Epidermal melanocyte (primary cell): Measurements from ENCODE around the gene PKNOX1.
"Not testable (repeated sequence)": the region's sequence is repeated elsewhere in the genome, so short reads cannot be mapped to it uniquely, and the experiment has no call there.

ENCODE experiments used
- DNase-seq: peaks from one replicate; pipeline ENCODE4 v3.0.0; 2011; ENCODE audit warnings: low spot score; ENCODE audit not compliant: insufficient read length

Gene PKNOX1

DNA sequence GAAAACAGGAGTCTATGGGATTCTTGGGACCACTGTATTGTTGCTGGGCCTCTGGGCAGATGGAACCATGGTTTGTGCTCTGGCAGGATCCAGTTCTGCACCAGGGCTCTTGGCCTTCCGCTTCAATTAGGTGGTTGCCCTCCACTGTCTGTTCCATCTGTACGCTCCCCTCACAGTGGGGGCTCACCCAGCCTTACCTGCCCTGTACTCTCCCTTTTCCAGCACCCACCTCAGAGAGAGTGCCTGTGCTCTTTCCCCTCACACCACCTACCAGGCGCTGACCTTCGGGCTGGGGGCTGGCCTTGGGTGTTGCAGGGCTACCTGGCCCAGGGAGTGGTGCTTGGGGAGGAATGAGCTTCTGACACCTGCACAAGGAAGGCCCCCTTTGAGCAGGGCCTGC lies 7.5 kb downstream of the PKNOX1 start:
- no peak for DNase-seq

DNA sequence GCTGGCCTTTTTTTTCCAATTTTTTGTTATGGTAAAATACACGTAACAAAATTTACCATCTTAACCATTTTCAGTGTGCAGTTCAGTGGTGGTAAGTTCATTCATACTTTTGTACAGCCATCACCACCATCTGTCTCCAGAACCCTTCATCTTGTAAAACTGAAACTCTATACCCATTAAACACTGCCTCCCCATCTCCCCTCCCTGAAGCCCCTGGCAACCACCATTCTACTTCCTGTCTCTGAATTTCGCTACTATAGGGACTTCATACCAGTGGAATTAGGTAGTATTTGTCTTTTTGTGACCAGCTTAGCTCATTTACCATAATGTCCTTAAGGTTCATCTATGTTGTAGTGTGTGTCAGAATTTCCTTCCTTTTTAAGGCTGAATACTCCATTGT lies 8.7 kb downstream of the PKNOX1 start:
- DNase-seq: no peak

DNA sequence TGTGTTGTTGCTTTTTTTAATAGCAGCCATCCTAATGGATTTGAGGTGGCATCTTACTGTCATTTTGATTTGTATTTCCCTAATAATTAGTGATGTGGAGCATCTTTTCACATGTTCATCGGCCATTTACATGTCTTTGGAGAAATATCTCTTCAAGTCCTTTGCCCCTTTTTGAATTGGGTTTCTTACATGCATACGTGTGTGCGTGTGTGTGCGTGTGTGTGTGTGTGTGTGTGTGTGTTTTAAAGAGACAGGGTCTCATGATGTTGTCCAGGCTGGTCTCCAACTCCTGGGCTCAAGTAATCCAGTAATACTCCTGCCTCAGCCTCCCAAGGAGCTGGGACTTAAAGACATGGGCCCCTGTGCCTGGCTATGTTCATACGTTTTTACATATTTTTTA lies 9.5 kb downstream of the PKNOX1 start:
- DNase-seq: no peak

DNA sequence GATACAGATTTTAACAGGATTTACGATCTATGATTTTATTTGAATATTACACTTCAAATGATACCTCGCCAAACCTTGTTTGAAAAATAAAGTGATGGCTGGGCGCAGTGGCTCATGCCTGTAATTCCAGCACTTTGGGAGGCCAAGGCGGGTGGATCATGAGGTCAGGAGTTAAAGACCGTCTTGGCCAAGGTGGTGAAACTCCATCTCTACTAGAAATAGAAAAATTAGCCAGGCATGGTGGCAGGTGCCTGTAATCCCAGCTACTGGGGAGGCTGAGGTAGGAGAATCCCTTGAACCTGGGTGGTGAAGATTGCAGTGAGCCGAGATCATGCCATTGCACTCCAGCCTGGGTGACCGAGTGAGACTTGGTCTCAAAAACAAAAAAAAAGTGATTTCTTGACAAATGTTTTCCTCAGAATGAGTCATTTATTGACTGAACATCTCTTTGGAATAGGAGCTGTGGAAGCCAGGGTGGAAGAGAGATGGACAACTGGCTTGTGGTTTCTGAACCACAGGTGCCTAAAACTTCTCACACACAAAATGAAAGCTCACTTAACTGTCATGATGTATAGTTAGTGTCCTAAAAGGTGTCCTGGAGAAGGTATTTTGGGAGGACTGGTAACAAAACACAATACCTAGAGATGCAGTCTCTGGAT lies 11.9 kb downstream of the PKNOX1 start:
- no peak for DNase-seq

DNA sequence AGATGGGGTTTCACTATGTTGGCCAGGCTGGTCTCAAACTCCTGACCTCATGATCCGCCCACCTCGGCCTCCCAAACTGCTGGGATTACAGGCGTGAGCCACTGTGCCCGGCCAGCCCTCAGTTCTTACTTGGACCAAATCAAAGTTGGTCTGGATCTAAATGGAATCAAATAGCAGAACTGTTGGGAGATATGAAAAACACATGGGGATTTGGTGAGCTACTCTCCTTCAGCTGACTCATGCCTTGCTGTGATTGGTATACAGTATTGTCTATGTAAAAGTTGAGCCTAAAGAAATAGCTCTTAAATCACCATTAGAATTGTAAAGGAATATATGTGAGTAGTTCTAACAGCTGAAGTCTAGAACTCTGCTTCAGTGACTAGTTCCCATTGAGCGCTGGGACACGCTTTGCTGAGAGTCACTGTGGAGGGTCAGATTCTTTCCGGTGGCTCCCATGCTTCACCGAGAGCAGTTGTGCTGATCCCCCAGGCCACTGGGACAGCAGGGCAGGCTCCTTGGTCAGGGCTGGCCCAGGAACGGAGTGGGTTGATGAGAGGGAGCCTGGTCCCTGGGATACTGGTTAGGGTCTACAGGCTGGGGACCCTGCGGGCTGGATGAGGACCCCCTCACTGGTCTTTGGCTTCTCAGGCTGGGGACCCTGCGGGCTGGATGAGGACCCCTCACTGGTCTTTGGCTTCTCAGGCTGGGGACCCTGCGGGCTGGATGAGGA lies 14.0 kb downstream of the PKNOX1 start:
- DNase-seq: no peak

DNA sequence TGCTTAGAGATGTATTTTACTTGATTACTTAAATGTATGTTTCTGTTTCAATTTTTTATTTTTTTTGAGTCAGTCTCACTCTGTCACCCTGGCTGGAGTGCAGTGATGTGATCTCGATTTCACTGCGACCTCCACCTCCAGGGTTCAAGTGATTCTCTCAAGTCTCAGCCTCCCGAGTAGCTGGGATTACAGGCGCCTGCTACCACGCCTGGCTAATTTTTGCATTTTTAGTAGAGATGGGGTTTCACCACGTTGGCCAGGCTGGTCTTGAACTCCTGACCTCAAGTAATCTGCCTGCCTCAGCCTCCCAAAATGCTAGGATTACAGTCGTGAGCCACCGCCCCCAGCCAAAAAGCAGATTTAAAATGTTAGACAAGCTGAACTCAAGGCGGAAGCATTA lies 15.0 kb downstream of the PKNOX1 start:
- not testable (repeated sequence) for DNase-seq

DNA sequence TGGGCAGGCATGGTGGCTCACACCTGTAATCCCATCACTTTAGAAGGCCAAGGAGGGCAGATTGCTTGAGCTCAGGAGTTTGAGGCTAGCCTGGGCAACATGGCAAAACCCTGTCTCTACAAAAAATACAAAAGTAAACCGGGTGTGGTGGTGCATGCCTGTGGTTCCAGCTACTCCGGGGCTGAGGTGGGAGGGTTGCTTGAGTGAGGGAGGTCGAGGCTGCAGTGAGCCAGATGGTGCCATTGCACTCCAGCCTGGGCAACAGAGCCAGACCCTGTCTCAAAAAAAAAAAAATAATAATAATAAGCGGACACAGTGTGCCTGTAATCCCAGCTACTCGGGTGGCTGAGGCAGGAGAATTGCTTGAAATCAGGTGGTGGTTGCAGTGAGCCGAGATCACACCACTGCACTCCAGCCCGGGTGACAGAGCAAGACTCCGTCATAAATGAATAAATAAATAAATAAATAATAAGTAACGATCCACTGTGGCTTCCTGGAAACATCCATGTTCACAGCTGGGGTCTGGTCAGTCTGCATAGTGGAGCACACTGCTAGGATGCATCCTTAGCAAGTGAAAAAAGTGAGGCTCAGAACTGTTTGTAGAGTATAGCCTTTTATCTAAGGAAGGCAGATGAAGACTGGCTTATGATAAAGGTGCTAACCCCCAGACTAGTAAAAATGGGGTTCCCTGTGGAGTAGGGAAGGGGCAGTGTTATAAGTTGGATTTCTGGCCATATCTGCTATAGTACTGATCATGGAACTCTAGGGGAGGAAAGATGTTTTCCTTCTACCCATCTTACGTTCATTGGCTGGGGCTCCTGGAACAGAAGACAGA lies 15.7 kb downstream of the PKNOX1 start:
- no peak for DNase-seq

DNA sequence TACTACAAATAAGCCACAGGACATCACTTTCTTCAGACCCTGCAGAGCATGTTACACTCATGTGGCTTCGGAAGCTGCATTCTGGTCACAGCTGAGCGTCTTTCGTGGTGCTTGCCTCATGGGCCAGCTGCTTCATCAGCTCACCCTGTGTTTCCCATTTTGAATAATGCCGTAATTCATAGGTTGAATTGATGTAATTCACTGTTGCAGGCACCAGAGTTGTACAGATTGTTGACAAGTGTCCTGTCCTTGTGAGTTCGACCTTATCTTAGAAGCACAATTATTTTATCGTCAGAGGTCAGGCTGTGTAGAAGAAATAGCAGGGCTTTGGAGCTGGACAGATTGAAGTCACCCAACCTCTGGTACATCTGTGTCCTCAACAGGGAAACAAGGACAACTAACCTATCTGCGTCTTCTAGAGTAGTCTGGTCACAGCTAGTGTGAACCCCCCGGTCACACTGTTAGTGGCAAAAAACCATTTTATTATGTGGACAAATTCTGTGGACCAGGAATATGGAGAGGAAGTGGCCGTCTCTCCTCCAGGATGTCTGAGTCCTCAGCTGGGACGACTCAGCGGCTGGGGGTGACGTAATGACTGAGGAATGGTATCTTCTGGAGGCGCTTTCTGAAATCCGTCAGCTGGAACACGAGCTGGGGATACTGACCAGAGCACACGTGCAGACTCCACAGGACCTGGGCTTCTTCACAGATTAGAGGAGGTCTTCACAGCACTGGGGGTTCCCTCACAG lies 17.8 kb downstream of the PKNOX1 start:
- DNase-seq: peak; percentile 25

DNA sequence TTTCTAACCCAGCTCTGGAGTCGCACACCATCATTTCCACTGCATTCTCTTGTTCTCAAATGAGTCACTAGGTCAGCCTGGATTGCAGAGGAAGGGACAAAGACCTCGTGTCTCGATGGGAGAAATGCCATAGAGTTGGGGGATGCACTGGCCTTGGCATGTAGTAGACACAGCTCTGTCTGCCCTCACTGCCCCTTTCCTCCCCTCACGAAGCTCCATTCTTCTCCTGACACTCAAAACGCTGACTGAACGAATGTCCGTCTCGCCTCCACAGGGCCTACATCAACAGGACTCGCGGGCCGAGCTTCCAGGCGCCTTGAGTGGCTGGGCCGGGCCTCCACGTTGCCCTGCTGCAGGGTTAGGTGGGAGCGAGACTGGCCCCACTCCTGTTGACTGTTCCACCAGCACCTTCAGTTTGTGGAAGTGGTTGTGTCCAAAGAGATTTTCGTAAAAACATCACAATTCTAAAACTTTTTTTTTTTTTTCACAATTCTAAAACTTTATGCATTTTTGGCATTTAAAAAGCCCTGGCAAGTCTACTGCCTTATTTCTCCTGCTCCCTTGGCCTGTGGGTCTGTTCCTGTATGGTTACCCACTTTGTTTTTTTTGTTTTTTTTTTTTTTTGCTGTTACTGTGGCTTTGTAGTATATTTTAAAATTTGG lies 18.8 kb downstream of the PKNOX1 start:
- DNase-seq: no peak

DNA sequence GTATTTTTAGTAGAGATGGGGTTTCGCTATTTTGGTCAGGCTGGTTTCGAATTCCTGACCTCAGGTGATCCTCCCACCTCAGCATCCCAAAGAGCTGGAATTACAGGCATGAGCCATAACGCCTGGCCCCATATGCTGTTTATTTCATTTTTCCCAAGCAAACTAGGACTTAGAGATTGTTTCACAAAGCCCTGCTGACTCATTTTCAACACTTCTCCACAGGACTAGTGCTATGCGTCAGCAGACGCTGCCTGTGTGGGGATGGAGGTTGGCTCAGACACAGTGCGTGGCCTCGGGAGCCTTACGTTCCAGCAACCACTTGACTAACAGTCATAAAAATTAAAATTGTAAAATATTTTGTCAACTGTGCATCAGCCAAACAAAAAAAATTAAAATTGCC lies 22.7 kb downstream of the PKNOX1 start:
- DNase-seq: no peak

DNA sequence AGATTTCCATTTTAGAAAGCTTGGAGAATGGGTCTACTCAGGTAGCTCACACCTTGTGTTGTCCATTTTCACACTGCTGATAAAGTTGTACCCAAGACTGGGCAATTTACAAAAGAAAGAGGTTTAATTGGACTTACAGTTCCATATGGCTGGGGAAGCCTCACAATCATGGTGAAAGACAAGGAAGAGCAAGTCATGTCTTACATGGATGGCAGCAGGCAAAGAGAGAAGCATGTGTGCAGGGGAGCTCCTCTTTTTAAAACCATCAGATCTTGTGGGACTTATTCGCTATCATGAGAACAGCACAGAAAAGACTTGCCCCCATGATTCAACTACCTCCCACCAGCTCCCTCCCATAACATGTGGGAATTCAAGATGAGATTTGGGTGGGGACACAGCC lies 23.6 kb downstream of the PKNOX1 start:
- DNase-seq: not testable (repeated sequence)

DNA sequence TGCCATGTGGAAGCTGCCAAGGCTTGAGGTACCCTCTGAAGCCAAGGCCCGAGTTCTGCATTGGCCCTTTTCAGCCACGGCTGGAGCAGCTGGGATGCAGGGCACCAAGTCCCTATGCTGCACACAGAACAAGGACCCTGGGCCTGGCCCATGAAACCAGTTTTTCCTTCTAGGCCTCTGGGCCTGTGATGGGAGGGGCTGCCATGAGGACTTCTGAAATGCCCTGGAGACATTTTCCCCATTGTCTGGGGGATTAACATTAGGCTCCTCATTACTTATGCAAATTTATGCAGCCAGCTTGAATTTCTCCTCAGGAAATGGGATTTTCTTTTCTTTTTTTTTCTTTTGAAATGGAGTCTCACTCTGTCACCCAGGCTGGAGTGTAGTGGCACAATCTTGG lies 24.8 kb downstream of the PKNOX1 start:
- DNase-seq: not testable (repeated sequence)

DNA sequence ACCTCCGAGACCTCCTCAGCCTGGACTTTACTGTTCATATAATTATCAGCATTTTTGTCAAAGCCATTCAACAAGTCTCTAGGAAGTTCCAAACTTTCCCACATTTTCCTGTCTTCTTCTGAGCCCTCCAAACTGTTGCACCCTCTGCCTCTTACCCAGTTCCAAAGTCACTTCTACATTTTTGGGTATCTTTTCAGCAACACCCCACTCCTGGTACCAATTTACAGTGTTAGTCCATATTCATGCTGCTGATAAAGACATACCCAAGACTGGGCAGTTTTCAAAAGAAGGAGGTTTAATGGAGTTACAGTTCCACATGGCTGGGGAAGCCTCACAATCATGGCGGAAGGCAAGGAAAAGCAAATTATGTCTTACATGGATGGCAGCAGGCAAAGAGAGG lies 25.7 kb downstream of the PKNOX1 start:
- DNase-seq: not testable (repeated sequence)

DNA sequence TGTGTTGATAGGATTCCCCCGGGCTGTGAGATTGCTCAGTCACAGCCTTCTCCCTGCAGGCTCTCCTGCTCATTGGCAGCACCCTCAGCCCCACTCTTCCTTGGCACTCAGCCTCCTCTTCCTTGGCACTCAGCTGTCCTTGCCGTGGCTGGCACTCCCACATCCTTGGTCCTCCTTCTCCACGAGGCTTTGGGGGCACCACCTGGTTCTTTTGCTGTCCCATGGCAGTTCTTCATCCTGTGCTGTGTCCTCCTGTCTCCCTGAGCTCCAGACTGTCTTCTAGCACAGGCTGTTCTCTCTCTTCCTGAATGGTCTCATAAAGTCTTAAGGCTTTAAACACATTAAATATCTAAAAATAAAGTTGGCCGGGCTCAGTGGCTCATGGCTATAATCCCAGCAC lies 27.0 kb downstream of the PKNOX1 start:
- no peak for DNase-seq

DNA sequence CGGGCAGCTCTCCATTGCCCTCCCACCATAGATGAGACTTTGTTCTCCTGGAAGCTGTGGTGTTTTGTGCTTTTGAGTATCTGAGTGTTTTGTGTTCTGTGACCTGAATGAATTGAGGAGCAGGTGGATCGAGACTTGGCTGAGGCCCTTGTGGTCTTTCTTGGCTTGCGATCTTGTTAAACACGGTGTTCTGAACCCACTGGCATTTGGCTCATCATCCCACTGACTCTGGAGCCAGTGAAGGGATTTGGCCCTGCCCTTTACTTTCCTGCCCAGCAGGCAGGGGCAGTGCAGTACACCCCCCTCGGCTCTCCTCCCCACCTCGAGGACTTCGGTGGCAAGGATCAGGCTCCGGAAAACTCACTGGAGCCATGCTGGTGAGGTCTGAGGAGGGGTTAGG lies 30.6 kb downstream of the PKNOX1 start:
- DNase-seq: no peak

DNA sequence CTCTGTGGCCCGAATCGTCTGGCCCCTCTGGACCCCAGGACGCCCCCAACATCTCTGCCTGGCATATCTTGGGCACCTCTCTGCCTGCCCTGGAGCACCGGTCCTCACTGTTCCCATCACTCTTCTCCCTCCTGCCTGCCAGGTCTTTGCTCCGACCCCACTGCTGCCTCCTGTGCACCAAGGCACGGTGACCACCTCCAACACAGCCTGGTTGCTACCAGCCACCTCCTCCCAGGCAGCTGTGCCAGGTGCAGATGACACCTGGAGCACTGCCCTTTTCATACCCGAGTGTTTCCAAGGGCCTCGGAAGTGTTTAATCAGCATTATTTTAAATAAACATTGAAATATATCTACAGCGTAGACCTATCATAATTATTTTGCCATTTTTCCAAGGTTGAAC lies 31.3 kb downstream of the PKNOX1 start:
- DNase-seq: no peak

DNA sequence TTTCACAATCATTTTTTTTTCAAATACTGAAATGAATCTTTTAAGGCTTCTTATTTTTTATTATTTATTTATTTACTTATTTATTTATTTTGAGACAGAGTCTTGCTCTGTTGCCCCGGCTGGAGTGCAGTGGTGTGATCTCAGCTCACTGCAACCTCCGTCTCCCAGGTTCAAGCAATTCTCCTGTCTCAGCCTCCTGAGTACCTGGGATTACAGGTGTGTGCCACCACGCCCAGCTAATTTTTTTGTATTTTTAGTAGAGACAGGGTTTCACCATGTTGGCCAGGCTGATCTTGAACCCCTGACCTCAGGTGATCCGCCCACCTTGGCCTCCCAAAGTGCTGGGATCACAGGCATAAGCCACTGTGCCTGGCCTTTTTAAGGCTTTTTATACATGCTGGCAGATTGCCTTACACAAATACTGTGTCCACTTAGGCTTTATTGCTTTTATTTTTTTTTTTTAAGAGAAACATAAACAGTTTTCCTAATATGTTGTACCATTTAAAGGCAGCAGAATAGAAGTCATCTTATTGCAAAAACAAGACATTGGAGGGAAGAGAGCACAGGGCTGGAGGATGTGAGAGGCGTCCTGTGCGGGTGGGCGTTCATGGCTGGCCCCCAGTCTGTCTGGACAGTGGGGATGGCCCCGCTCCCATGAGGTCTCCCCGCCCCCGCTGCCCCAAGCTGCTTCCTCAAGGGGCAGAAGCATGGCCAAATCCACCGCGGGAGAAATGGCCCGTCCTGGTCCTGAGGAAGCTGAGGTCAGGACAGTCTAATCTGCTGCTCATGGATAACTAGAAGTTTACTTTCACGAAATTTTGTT lies 31.9 kb downstream of the PKNOX1 start:
- not testable (repeated sequence) for DNase-seq

DNA sequence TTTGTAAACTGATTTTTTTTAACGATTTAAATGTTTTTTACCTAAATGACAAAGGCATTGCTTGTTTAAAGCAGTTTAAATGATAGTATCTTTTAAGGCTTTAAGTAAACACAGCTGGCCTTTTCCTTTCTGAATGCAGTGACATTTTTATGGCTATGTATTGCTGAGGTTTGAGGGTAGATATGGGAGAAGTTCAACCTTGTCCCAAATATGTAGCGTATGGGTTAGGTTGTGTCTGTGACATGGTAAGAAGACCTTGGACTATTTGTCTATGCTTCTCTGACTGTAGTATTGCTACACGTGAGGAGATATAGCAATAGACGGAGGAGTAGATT lies 32.5 kb downstream of the PKNOX1 start:
- no peak for DNase-seq

DNA sequence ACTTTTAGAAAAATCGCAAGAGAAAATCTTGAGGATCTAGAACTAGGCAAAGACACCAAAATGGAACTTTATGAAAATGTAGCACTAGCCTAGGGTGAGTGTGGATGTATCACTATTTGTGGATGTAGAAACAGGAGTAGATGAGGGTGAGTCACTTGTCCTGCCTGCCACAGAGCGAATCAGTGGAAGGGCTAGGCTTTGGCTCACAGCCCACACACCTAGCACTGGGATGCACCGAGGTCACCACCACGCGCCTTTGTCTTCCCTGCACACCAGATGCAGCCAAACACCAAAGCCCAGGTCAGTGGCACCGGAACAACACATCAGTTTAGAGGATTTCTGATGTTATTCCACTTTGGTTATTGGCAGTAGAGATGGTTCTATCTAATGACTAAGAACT lies 38.2 kb downstream of the PKNOX1 start:
- no peak for DNase-seq

DNA sequence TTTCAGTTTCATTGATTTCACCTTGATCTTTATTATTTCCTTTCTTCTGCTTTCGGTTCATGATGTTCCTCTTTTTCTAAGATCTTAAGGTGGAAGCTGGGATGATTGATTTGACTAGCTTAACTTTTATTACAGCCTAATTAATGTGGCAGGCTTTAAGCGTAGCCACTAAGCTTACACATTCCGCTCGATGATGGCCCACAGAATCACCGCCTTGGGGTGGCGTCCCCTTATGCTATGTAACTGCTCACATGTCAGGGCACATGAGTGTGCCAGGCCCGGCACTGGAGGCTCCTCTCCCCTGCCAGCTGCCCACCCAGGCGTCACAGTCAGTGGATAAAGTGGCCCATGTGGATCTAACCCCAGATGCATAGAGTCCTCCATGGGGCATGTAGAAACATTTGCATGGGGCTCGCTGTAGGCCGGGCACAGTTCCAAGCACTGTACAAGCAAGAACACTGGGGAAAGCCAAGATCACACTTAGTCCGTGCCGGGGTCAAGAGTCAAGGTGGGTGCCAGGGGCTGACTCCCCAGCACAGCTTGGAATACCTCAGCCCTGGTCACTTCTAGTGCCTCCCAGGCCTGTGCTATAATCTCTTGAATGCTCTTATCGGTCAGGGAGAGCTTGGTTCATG lies 41.7 kb downstream of the PKNOX1 start:
- DNase-seq: no peak
